Uterus (tissue), 2 donors: ENCODE results near the gene ANKH.

ENCODE experiments used
- CTCF ChIP-seq, 4 experiments: fragments of 200-600 bp in 2 of 4; fragments of 450-650 bp in 2 of 4; sonication (generic) in 2 of 4; IDR thresholded peaks; one replicate each; pipeline ENCODE4 v1.5.1; 2016 to 2019; ENCODE audit warnings: antibody characterized with exemption in 4 of 4, mild to moderate bottlenecking in 2 of 4, moderate library complexity in 1 of 4
- POLR2A ChIP-seq, 2 donors: fragments of 450-650 bp; IDR thresholded peaks; one replicate each; pipeline ENCODE4 v1.6.1; 2016; ENCODE audit warnings: antibody characterized with exemption in 2 of 2, mild to moderate bottlenecking in 1 of 2, moderate library complexity in 1 of 2

- no peak for TF ChIP-seq POLR2A (IDR thresholded peaks at IDR 0.05)
- TF ChIP-seq CTCF (IDR thresholded peaks at IDR 0.05) = no peak
Measured at GRCh38 chr5:14850419-14851049, 21.0 kb downstream of the ANKH start.
